SIG-M5 treated with dmso at 0.1 percent for 504 hours (cell line): ENCODE data around the gene ZNF322.
"Not testable (repeated sequence)": the region's sequence is repeated elsewhere in the genome, so short reads cannot be mapped to it uniquely, and the experiment has no call there.

Experiments used
- DNase-seq: peaks from one replicate; lab custom pipeline; 2025; ENCODE audit not compliant: unreplicated experiment; lab: John Stamatoyannopoulos, UW

ZNF322 gene

GRCh38 chr6:26659042-26659999 is at the start of gene ZNF322:
ZNF322 (minus strand) TSS chr6:26659746; CDS start chr6:26638553, 21,193 bp downstream.
- peak; percentile 55 for DNase-seq

DNA sequence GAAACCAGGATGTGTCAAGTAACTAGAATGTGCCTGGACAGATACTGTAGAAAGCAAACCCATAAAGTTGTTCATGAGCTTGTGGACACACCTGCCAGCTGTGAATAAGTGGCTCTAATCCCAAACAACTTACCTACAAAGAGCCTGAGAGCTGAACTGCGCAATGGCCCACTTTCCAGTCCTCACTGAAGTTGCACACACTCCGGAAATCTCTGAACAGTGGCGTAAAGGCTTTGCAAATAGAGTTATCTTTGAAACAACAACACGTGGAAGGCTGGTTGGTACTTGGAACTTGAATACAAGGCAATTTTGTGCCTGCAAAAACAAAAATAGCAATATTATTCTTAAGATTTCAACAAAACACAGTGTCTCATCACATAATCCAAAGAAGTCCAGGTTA is 46.2 kb upstream of the ZNF322 start:
- not testable (repeated sequence) for DNase-seq

- DNase-seq = not testable (repeated sequence)
These were observed 45.8 kb upstream of the ZNF322 start for GRCh38 chr6:26705352-26705751.

DNA sequence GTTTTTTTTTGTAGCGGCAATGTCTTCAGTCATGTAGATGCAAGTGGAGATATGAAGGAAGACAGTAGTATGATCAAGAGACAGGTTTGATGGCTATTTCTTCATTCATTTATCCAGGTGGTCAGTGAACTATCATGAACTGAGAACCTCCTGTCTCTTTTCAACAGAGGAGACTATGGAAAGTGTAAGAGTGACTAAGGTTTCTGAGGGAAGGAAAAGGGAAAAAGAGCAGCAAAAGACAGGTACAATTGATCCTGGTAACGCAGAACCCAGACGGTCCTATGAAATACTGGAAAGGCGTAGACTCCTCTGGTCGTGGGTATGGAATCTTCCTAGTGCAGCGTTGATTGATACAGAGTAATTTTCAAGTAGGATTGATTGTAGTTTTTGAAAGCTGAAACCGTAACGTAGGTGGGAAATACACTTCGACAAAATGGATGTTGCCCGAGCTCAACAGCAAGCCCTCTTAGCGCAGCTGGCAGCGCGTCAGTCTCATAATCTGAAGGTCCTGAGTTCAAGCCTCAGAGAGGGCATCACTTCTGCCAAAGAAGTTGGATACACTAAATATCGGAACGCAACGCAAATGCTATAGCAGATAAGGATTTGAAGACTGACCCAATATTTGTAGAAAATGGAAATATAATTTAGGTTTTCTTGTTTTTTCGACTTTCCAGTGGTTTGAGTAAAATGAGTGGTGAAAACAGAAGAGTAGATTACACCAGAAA is 41.6 kb upstream of the ZNF322 start:
- not testable (repeated sequence) for DNase-seq

DNA sequence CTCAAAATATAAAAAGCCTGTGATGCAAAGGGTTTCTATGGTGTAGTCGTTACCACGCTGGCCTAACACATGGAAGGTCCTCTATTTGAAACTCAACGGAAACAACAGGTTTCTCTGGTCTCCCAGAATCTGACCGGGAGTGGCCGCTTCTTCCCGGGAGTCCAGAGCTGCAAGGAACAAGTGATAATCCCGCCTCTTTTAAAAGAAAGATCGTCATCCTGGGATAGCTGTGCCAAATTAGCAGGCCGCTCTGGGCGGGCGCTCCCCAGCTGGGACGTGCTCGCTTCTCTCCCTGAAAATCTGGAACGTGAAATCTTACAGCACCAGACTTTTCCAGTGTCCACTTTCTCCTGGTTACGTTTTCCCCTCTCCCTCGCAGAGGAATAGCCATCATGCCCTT is 38.0 kb upstream of the ZNF322 start:
- not testable (repeated sequence) for DNase-seq

DNA sequence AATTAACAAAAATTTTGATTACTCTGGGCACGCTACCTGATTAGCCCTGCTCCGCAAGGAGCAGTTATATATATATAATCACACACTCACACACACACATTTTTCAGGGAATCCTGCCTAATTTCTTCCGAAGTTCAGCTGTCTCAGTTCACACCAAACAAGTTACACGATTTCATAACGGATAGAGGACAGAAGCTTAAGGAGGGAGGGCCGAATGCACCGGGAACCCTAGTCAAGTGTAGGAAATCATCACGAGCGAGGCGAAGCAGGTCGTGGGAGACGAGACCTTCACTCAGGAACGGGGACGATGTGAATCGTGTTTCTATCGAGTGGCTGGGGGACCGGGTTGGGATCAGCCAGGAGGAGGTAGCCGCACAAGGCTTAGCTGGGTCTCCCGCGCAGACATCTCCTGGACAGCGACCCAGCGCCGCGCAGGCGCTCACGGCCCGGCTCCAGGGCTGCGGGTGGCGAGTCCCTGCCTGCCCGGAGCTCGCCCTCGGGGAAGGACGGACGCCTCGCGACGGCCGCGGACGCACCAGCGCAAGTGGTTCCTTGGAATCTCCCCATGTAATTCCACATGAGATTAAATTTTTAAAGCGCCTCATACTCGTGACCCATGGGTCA is 29.9 kb upstream of the ZNF322 start:
- not testable (repeated sequence) for DNase-seq

DNA sequence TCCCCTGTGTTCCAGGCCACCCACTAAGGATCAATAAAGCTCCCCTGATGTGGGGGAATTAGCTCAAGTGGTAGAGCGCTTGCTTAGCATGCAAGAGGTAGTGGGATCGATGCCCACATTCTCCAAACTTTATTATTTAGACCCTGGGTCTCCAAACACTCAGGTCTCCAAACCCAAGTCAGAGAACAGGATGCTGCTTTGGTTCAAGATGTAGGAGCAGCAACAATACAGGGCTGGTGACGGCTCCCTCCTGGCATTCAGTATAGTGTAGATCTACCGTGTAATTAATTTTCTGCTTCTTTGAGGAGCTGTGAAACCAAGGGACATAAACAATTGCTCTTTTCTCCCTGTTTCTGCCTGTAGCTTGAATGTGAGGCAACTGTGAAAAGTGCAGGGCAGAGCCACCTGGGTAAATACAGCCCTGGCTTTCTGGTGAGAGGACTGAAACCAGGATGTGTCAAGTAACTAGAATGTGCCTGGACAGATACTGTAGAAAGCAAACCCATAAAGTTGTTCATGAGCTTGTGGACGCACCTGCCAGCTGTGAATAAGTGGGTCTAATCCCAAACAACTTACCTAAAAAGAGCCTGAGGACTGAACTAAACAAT is 23.0 kb upstream of the ZNF322 start:
- not testable (repeated sequence) for DNase-seq

- not testable (repeated sequence) for DNase-seq
These were observed 13.7 kb upstream of the ZNF322 start for GRCh38 chr6:26673287-26673686.

DNA sequence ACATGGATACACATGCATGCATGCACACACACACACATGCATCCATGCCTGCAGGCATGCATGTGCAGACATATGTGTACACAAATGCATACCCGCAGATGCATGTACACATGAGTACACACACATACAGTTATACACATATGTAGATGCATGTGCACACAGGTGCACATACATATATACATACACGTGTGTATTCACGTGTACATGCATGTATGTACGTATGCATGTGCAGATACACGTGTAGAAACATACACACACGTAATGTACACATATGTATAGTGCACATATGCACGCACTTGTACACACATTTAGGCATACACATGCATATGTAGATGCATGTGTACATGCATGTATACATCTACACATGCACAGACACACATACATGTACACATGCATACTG is 11.0 kb upstream of the ZNF322 start:
- not testable (repeated sequence) for DNase-seq

GRCh38 chr6:26670003-26670402 is 10.5 kb upstream of the ZNF322 start:
- not testable (repeated sequence) for DNase-seq

GRCh38 chr6:26660000-26660361 is 435 bp upstream of the ZNF322 start:
- no peak for DNase-seq

DNA sequence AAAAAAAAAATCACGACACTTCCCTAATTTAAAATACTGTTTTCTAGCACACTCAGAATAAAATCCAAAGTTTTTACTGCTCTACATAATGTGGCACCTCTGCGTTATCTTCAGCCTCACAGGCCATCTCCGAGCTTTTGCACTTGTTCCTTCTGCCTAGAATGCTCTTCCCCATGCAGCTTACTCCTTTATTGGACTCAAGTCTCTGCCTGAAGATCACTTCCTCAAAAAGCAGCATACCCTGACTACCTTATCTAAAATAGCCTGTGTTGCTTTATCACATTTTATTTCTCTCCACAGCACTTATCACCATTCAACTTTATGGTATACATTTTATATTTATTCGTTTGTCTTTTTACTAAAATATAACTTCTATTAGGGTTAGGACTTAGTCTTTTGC is 2.3 kb downstream of the ZNF322 start:
- DNase-seq = peak; percentile 4

GRCh38 chr6:26653007-26653406 is 6.5 kb downstream of the ZNF322 start:
- DNase-seq = no peak

DNA sequence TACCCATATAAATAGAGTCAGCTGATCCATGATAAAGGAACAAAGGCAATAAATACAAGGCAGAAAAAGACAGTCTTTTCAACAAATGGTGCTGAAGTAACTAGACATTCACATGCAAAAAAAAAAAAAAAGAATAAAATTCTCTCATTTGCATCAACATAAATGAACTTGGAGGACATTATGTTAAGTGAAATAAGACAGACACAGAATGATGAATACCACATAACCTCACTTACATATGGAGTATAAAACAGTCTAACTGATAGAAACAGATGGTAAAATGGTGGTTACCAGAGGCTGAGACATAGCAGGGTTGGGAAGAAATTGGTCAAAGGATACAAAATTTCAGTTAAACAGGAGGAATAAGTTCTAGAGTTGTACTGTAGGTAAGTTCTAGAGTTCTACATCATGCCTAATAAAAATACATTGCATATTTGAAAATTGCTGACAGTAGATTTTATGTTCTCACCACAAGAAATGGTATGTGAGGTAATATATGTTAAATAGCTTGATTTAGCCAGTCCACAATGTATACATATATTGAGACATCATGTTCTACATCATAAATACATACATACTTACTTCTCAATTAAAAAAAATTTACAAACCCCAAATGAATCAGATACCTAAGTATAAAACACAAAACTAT is 8.3 kb downstream of the ZNF322 start:
- no peak for DNase-seq

GRCh38 chr6:26646074-26646473 is 13.5 kb downstream of the ZNF322 start:
- no peak for DNase-seq

DNA sequence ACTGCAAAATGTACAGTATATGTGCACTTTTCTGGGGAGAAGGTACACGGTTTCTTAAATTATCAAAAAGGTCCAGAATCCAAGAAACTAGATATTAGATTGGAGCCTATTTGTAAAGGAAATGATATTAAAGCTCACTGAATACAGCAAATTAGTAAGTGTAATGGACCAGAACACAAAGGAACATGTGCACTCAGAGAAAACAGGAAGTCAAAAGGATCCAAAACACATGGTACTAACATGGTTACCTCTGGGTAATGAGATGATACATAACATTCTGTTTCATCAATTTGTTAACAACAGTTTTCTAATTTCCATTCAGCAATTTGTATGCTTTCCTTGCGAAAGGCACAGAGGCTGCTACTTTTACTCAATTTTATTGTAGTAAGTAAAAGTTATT is 18.7 kb downstream of the ZNF322 start:
- DNase-seq = no peak

- no peak for DNase-seq
These were observed 30.2 kb downstream of the ZNF322 start for GRCh38 chr6:26629359-26629758.

DNA sequence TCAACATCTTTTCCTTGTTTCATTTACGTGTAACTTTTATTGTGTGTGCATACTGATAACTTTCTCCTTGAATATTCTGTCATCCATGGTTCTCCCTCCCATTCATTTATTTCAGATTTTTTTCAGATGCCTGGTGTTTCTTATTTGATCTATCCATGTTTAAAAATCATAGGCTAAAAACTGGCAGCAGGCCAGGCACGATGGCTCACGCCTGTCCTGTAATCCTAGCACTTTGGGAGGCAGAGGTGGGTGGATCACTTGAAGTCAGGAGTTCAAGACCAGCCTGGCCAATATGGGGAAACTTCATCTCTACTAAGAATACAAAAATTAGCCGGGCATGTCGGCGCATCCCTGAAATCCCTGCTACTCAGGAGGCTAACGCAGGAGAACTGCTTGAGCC is 31.7 kb downstream of the ZNF322 start:
- no peak for DNase-seq

DNA sequence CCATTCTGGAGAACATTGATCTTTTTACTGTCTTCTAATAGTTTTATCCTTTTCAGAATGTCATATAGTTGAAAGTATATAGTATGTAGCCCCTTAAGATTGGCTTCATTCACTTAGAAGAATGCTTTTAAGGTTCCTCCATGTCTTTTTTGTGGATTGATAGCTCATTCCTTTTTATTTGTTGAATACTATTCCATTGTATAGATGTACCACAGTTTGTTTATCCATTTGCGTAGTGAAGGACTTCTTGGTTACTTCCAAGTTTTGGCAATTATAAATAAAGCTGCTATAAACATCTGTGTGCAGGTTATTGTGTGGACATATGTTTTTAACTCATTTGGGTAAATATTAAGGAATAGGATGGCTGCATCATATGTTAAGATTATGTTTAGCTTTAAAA is 35.0 kb downstream of the ZNF322 start:
- DNase-seq = no peak

GRCh38 chr6:26623339-26623859 is 36.1 kb downstream of the ZNF322 start:
- DNase-seq = no peak
